ENCODE data around the gene RFXANK. TPM values are rescaled to one million over a fixed set of nuclear protein-coding genes. Genes with fewer than 3 reads are reported as not detected.

Gene RFXANK
- total RNA-seq, 1 experiment from 2014 or later = 78.7 TPM

GRCh38 chr19:19205416-19206410 is 13.7 kb downstream of the RFXANK start (continued):
- no peak for TF ChIP-seq E2F4 (CRISPR knock-in tag; IDR thresholded peaks at IDR 0.05; ENCODE audit: borderline replicate concordance, low read depth)

- H3K9me3 Mint-ChIP-seq = peaks cover 7% of the 10 kb centered on the region; the same call in 1 of the 2 replicates
- POLR2A ChIA-PET = no interaction called here
- CTCF ChIA-PET = interaction anchor here (0.8 to 1.7 kb wide), 3 partner anchors 10 to 25 kb away, joined by 3 to 4 read pairs (median 3); no protein-coding TSS in a partner anchor
- H3K27me3 Mint-ChIP-seq (ENCODE audit: low read depth) = peaks cover 80% of the 10 kb centered on the region
- no peaks in the 10 kb centered on the region for H3K36me3 Mint-ChIP-seq
- ATAC-seq (no peak), DNase-seq (ENCODE audit: low spot score) (no peak)
- no peak overlapping the region for H3K4me3 Mint-ChIP-seq
- TF ChIP-seq ATF1 (CRISPR knock-in tag; IDR thresholded peaks at IDR 0.05) = no peak
- TF ChIP-seq ATF3 (CRISPR knock-in tag; conservative IDR thresholded peaks at IDR 0.05) = no peak
- no peak for TF ChIP-seq FOXP1 (CRISPR knock-in tag; IDR thresholded peaks at IDR 0.05; ENCODE audit: borderline replicate concordance)
- no peak for TF ChIP-seq ZBTB21 (CRISPR knock-in tag; IDR thresholded peaks at IDR 0.05; ENCODE audit: borderline replicate concordance)
- TF ChIP-seq NR1H2 (CRISPR knock-in tag; IDR thresholded peaks at IDR 0.05) = no peak
- no peak for TF ChIP-seq ZNF232 (CRISPR knock-in tag; IDR thresholded peaks at IDR 0.05)
- TF ChIP-seq ZNF416 (CRISPR knock-in tag; IDR thresholded peaks at IDR 0.05) = no peak
- TF ChIP-seq TCF7 (CRISPR knock-in tag; IDR thresholded peaks at IDR 0.05; ENCODE audit: low read depth) = no peak
- no peak for TF ChIP-seq HMGXB4 (CRISPR knock-in tag; IDR thresholded peaks at IDR 0.05)
- TF ChIP-seq ZNF425 (CRISPR knock-in tag; conservative IDR thresholded peaks at IDR 0.05) = no peak
- TF ChIP-seq ERG (CRISPR knock-in tag; IDR thresholded peaks at IDR 0.05) = no peak
- TF ChIP-seq ETV6 (CRISPR knock-in tag; IDR thresholded peaks at IDR 0.05) = no peak
- no peak for TF ChIP-seq NFATC4 (CRISPR knock-in tag; IDR thresholded peaks at IDR 0.05)
- no peak overlapping the region for H3K27ac Mint-ChIP-seq
- H3K4me1 Mint-ChIP-seq = peaks cover 12% of the 10 kb centered on the region
Measured at GRCh38 chr19:19206938-19207337, 14.9 kb downstream of the RFXANK start.
